Type B pancreatic cell (in vitro differentiated cells): ENCODE results near the gene ARHGAP15. TPM values are rescaled to one million over a fixed set of nuclear protein-coding genes. Genes with fewer than 3 reads are reported as not detected.

ENCODE experiments used
- DNase-seq: peaks from one replicate; pipeline ENCODE4 v3.0.0; 2021; ENCODE audit warnings: mixed read lengths; ENCODE audit not compliant: unreplicated experiment; ENCODE audit errors: extremely low spot score
- H3K27ac Mint-ChIP-seq: 2 replicates; pipeline ENCODE4 v1.8.0; 2021; ENCODE audit warnings: mild to moderate bottlenecking, mixed read lengths
- H3K27me3 Mint-ChIP-seq: 2 replicates; pipeline ENCODE4 v1.8.0; 2021; ENCODE audit warnings: mixed read lengths
- H3K36me3 Mint-ChIP-seq: 2 replicates; pipeline ENCODE4 v1.8.0; 2021; ENCODE audit warnings: mixed read lengths
- H3K4me1 Mint-ChIP-seq: one replicate; pipeline ENCODE4 v1.8.0; 2021; ENCODE audit warnings: mixed read lengths; ENCODE audit not compliant: unreplicated experiment
- H3K4me3 Mint-ChIP-seq: 2 replicates; pipeline ENCODE4 v1.8.0; 2021; ENCODE audit warnings: mild to moderate bottlenecking, mixed read lengths
- H3K9me3 Mint-ChIP-seq: 2 replicates; pipeline ENCODE4 v1.8.0; 2021; ENCODE audit warnings: mixed read lengths
- total RNA-seq: library from RNA; stranded (reverse); gene quantifications from 2 replicates; pipeline ENCODE4 v1.2.1, GENCODE V29; 2021; ENCODE audit warnings: low replicate concordance
- TF ChIP-seq, protein P1 (sequence below): fragments of 200-600 bp; sonication (generic); conservative IDR thresholded peaks from 2 replicates; pipeline ENCODE4 v1.5.0; 2021; ENCODE audit warnings: antibody characterized with exemption, mild to moderate bottlenecking

The ARHGAP15 gene
- total RNA-seq, 1 donor from 2014 or later, result not detected

DNA sequence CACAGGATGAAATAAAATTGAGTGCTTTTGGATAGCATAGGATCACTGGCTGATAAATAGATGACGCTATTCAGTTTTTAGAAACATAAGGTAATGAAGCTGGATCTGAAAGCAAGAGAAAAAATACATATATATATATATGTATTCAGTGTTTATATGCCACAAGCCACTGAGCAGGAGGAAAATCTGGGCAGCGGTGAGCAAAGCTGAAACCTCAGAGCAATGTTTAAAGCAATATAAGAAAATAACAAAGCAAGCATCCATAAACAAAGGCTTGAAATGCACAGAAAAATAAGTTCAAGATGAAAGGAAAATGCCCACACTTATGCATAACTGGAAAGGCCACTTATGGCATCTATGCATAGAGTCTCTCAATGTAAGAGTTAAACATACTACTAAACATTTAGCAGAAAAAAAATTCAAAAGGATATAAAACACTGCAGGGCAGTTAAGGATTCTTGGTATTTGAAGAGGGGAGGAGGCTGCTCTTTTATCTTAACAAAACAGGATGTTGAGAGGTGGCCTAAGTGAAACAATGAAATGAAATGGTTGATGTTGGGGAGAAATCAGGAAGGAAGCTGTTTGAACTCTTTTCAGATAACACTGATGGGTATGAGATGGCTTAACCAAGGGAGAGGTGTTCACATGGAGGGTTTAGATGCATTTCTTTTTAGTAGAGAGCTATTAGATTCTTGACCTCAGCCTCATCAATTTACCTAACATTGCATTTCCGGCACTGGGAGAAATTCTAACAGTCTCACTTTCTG is 129.1 kb downstream of the ARHGAP15 start:
- Mint-ChIP-seq H3K4me3 (no peak overlapping the region), H3K9me3 (peaks cover 8% of the 10 kb centered on the region), H3K27ac (no peak overlapping the region), H3K36me3 (no peaks in the 10 kb centered on the region), H3K27me3 (peaks cover 4% of the 10 kb centered on the region), H3K4me1 (peaks cover 5% of the 10 kb centered on the region)
- no peak for DNase-seq
- TF ChIP-seq, protein P1, sequence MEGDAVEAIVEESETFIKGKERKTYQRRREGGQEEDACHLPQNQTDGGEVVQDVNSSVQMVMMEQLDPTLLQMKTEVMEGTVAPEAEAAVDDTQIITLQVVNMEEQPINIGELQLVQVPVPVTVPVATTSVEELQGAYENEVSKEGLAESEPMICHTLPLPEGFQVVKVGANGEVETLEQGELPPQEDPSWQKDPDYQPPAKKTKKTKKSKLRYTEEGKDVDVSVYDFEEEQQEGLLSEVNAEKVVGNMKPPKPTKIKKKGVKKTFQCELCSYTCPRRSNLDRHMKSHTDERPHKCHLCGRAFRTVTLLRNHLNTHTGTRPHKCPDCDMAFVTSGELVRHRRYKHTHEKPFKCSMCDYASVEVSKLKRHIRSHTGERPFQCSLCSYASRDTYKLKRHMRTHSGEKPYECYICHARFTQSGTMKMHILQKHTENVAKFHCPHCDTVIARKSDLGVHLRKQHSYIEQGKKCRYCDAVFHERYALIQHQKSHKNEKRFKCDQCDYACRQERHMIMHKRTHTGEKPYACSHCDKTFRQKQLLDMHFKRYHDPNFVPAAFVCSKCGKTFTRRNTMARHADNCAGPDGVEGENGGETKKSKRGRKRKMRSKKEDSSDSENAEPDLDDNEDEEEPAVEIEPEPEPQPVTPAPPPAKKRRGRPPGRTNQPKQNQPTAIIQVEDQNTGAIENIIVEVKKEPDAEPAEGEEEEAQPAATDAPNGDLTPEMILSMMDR, result no peak

DNA sequence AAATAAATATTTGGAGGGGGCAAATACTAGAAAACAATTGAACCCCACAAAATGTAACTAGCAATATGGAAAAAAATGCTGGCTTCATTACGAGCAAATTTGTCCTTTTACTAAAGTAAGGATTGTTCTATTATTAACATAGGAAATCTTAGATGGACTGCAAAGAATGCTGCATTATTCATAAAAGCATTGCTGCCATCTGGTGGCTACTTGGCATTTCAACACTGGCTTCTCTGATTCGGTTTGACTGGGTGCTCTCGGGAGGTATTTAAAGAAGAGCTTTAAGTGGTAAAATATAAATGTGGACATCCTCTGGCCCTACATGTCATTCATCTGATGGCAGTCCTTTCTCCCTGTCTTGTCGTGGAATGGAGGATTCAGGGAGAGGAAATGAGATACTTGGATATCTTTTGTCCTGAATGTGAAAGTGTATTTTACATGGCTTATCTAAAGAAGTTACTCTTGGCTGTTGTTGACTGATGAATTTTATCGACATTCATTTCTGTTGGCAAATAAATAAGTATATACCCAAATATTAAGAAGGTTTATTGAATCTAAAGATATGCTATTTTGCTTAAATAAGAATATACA is 130.2 kb downstream of the ARHGAP15 start:
- Mint-ChIP-seq H3K36me3 (no peaks in the 10 kb centered on the region), H3K27ac (no peak overlapping the region), H3K27me3 (peaks cover 4% of the 10 kb centered on the region), H3K9me3 (peaks cover 8% of the 10 kb centered on the region), H3K4me3 (no peak overlapping the region), H3K4me1 (peaks cover 5% of the 10 kb centered on the region)
- TF ChIP-seq, protein P1, result peak; percentile 87
- no peak for DNase-seq

DNA sequence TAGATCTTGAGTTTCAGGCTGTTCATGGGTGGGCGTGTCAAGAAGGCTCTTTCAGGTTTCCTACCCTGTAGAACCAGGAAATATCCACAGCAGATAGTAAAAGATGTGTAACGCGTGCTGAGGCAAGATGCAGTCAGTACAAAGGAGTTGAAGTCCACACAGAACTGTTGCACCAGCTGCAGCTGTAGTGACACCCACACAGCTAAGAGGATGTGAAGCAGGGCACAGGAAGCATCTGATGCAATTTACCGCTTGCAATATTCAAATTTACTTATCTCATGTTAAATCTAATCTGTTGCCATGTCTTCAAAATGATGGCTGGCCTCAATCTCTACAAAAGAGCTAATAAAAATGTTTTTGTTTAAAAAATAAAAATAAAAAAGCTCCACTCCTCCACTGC is 132.8 kb downstream of the ARHGAP15 start:
- TF ChIP-seq, protein P1, result no peak
- Mint-ChIP-seq H3K27ac (no peak overlapping the region), H3K4me3 (no peak overlapping the region)

DNA sequence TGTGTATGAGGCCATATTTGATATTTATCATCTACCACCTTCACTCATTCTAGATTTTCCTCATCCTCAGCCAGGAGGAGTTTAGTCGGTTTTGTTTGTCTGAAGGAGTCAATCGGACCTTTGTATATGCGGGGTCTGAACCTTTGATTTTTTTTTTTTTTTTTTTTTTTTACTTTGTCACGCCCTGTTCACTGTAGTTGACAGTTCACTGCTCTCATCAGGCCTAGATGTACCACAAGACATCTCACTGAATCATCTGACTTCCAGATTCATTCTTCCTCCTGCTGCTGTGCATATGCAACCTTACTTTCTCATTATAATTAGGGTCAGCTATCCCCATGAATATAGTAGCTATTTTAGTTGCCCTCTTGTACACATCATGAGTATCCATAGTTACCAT is 133.2 kb downstream of the ARHGAP15 start:
- peaks cover 4% of the 10 kb centered on the region for H3K27me3 Mint-ChIP-seq
- peaks cover 5% of the 10 kb centered on the region for H3K4me1 Mint-ChIP-seq
- peaks cover 8% of the 10 kb centered on the region for H3K9me3 Mint-ChIP-seq
- no peak overlapping the region for H3K27ac Mint-ChIP-seq
- no peak overlapping the region for H3K4me3 Mint-ChIP-seq
- DNase-seq, result no peak
- H3K36me3 Mint-ChIP-seq, result no peaks in the 10 kb centered on the region
- TF ChIP-seq, protein P1, result no peak

More for the DNA sequence above, 132.8 kb downstream of the ARHGAP15 start:
- Mint-ChIP-seq H3K27me3 (peaks cover 4% of the 10 kb centered on the region), H3K36me3 (no peaks in the 10 kb centered on the region), H3K9me3 (peaks cover 8% of the 10 kb centered on the region), H3K4me1 (peaks cover 5% of the 10 kb centered on the region)
- no peak for DNase-seq

DNA sequence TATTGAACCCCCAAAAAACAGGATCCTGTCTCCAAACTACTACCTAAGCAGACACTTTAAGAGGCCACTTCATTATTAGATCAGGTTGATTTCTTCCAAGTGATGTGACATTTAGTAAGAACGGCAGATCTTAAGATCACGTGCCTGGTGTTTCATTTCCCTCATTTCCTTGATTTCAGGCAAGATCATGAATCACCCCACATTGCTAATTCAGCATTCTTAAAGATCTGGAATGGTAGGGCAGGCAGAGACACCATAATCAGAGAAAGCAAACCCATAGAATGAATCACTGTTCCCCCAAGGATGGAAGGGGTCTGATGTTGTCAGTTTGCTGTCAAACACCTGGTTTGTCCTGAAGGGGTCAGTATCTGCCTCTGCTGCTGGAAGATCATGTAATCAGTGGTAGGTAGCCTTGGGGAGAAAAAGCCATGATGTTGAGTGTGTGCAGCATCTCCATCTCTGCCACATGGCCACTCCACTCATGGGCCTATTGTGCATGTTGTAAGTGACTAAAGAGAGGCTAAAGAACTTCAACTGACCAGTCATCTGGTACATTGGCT is 133.9 kb downstream of the ARHGAP15 start:
- Mint-ChIP-seq H3K4me3 (no peak overlapping the region), H3K4me1 (peaks cover 5% of the 10 kb centered on the region), H3K9me3 (peaks cover 8% of the 10 kb centered on the region), H3K27me3 (peaks cover 4% of the 10 kb centered on the region), H3K36me3 (no peaks in the 10 kb centered on the region), H3K27ac (no peak overlapping the region)
- DNase-seq, result no peak
- TF ChIP-seq, protein P1, result no peak
